GM18873 (cell line): ENCODE measurements around the gene ADAMTS16.

Experiments used
- ATAC-seq: cut with Tn5 transposase; IDR thresholded peaks from one replicate; pipeline ENCODE4 v1.9.1; 2021; ENCODE audit warnings: mild to moderate bottlenecking, moderate library complexity, moderate number of reproducible peaks; ENCODE audit not compliant: unreplicated experiment, low FRiP score

Gene ADAMTS16

GRCh38 chr5:5276951-5277517 lies 136.9 kb downstream of the ADAMTS16 start:
- ATAC-seq: no peak

GRCh38 chr5:5278201-5278814 lies 138.2 kb downstream of the ADAMTS16 start:
- no peak for ATAC-seq

GRCh38 chr5:5278815-5279381 lies 138.8 kb downstream of the ADAMTS16 start:
- ATAC-seq: no peak

- ATAC-seq: no peak
Measured at GRCh38 chr5:5285906-5286305, 145.8 kb downstream of the ADAMTS16 start.

GRCh38 chr5:5287419-5287818 lies 147.3 kb downstream of the ADAMTS16 start:
- no peak for ATAC-seq

- ATAC-seq: no peak
Measured at GRCh38 chr5:5288201-5288600, 148.1 kb downstream of the ADAMTS16 start.

GRCh38 chr5:5289537-5289936 lies 149.4 kb downstream of the ADAMTS16 start:
- no peak for ATAC-seq

- ATAC-seq: no peak
Measured at GRCh38 chr5:5290674-5291334, 150.7 kb downstream of the ADAMTS16 start.

- ATAC-seq: no peak
Measured at GRCh38 chr5:5291357-5291756, 151.2 kb downstream of the ADAMTS16 start.

- no peak for ATAC-seq
Measured at GRCh38 chr5:5293029-5293428, 152.9 kb downstream of the ADAMTS16 start.

GRCh38 chr5:5294429-5294828 lies 154.3 kb downstream of the ADAMTS16 start:
- no peak for ATAC-seq

GRCh38 chr5:5295351-5295750 lies 155.2 kb downstream of the ADAMTS16 start:
- no peak for ATAC-seq

- ATAC-seq: no peak
Measured at GRCh38 chr5:5296051-5296450, 155.9 kb downstream of the ADAMTS16 start.

- no peak for ATAC-seq
Measured at GRCh38 chr5:5297432-5298067, 157.4 kb downstream of the ADAMTS16 start.

- no peak for ATAC-seq
Measured at GRCh38 chr5:5298068-5298633, 158.0 kb downstream of the ADAMTS16 start.

- ATAC-seq: no peak
Measured at GRCh38 chr5:5298841-5299541, 158.9 kb downstream of the ADAMTS16 start.

GRCh38 chr5:5301176-5301575 lies 161.0 kb downstream of the ADAMTS16 start:
- no peak for ATAC-seq

GRCh38 chr5:5302201-5302600 lies 162.1 kb downstream of the ADAMTS16 start:
- no peak for ATAC-seq

- no peak for ATAC-seq
Measured at GRCh38 chr5:5303242-5303641, 163.1 kb downstream of the ADAMTS16 start.

- no peak for ATAC-seq
Measured at GRCh38 chr5:5304361-5305020, 164.4 kb downstream of the ADAMTS16 start.
